GM13977 (cell line): Measurements from ENCODE around the gene ABTB2.
A peak's percentile ranks its signal among the peaks of the same experiment; 100 is the strongest.

Source experiments
- DNase-seq: peaks from one replicate; pipeline ENCODE4 v3.0.0; 2012; ENCODE audit warnings: low spot score
- in situ Hi-C: fragments of 300-500 bp; cut with MboI; formaldehyde crosslinking; loops from one replicate; pipeline ENCODE4 v1.12.0; 2022; ENCODE audit warnings: low sequenced_read_pairs, low pct_unique_long_range_greater_than_20kb, mixed read lengths, inconsistent platforms; ENCODE audit not compliant: unreplicated experiment
- TF ChIP-seq, protein P1 (sequence below): IDR thresholded peaks from 2 replicates; pipeline ENCODE4 v1.5.1; 2012; ENCODE audit warnings: mild to moderate bottlenecking, control low read depth; ENCODE audit not compliant: insufficient read depth; ENCODE audit errors: extremely low read depth, missing control alignments

The ABTB2 gene

DNA sequence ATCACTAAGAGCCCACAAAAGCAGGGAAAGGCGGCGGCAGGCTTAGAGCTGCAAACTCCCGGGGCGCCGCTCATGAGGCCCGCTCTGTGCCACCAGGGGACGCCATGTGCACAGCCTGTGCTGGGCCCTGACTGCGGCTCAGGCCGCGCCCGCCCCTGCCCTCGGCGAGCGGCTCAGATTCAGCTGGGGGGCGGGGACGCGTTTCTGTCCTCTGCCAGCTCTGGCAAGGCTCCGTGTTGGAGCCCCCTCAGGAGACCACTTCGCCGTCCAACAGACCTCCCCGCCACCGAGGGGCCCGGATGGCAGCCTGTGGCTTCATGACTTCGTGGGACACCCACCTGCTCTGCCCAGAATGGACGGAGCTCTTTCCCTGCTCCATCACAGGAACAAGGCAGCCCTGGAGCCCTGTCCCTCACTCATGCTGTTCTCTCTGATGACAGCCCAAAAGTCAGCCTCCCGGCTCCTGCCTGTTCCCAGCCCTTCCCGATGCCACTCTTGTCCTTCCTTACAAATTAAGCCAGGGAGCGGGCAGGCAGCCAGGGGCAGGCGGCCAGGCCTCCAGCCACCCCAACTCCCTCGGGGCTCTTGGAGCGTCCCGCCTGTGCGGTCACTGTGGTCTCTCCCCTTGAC is 183.3 kb downstream of the ABTB2 start:
- DNase-seq = peak; percentile 92
- in situ Hi-C loops = loop anchor here (10.0 to 25.0 kb wide), 2 partner anchors 180 to 288 kb away; partner anchors contain the start of gene ABTB2
- TF ChIP-seq, protein P1, sequence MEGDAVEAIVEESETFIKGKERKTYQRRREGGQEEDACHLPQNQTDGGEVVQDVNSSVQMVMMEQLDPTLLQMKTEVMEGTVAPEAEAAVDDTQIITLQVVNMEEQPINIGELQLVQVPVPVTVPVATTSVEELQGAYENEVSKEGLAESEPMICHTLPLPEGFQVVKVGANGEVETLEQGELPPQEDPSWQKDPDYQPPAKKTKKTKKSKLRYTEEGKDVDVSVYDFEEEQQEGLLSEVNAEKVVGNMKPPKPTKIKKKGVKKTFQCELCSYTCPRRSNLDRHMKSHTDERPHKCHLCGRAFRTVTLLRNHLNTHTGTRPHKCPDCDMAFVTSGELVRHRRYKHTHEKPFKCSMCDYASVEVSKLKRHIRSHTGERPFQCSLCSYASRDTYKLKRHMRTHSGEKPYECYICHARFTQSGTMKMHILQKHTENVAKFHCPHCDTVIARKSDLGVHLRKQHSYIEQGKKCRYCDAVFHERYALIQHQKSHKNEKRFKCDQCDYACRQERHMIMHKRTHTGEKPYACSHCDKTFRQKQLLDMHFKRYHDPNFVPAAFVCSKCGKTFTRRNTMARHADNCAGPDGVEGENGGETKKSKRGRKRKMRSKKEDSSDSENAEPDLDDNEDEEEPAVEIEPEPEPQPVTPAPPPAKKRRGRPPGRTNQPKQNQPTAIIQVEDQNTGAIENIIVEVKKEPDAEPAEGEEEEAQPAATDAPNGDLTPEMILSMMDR = peak; percentile 99

DNA sequence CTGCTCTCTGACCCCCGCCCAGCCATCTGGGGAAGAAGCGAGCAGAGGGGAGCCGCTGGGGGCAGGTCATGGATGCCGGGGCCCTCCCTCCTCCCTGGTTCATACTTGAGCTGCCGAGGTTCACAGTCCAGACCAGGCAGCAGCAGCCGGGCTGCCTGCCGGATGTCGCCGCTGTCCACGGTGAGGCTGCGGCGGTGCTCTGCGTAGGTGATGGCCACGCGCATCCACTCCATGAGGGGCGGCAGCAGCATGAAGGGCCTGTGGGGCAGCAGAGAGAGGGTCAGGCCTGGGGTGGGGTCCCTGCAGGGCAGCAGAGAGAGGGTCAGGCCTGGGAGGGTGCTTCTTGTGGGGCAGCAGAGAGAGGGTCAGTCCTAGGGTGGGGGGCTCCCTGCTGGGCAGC is 184.8 kb downstream of the ABTB2 start:
- TF ChIP-seq, protein P1 = no peak
- in situ Hi-C loops = loop anchor here (10.0 kb wide), 1 partner anchor 182 kb away; the partner anchor contains the start of gene ABTB2

DNA sequence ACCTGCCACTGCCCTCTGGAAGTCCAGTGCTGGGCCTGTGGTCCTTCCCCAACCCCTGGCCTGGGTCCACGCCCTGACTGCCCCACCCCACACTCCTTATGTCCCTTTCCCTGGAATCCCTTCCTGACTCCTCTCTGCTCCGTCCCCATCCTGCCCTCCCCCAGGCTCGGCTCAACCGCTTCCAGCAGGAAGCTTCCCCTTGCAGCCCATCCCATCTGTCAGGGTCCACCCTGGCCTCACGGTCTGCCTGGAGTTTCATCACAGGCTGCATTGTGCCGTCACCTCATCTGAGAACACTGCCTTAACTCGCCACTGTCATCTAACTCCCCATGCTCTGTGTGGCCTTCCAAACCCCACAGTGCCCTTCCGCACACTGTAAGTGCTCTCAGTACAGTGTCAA is 188.1 kb downstream of the ABTB2 start:
- DNase-seq = no peak
- TF ChIP-seq, protein P1 = no peak
- in situ Hi-C loops = loop anchor here (10.0 kb wide), 1 partner anchor 185 kb away; the partner anchor contains the start of gene ABTB2

More for the DNA sequence above, 184.8 kb downstream of the ABTB2 start:
- no peak for DNase-seq

DNA sequence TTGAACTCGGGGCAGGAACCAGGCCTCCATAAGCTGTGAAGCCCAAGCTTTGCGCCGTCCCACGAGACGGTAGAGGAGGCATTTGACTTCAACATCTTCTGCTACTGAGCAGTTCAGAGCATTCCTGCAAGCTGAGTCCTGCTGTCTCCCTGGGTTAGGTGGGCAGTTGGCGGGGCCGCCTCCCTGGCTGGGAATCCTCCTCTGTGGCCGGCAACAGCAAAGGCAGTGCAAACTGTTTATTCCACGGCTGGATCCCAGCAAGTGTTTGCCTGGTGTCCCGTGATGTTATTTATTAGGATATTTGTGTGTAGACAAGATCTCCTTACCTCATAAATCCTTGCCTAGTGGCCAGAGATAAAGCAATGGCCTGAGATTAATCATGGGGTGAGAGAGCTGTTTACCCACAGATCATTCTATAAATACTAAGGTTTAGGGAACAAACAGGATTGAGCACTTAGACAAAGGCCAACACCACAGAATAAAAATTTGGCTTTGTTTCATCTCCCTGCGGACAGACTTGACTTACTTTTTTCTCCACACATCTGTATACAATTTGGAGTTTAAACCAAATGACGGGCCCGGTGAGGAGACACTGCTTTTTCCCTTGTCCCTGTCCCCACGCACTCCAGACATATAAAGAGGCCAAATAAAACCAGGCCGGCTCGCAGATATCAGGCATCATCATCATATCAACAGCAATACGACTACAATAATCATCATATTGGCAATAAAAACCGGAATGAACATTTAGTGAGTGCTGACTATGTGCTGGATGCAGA is 189.0 kb downstream of the ABTB2 start:
- no peak for DNase-seq
- in situ Hi-C loops = no loop called here
- TF ChIP-seq, protein P1 = no peak

DNA sequence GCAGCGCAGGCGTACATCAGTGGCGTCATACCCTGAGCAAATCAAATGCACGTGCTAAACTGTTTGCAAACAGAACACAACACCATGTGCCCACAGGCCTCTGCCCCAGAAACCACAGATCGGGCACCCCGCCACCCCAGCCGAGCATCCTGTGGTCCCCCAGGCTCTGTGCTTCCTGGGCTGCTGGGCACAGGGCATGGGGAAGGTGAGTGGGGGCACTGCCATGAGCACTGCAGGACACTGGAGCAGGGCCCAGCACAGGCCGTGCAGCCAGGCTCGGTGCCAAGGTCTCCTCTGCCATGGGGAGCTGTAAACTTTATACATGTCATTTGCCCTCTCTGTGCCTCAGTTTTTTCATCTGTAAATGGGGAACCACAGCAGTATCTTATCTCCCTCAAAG is 189.8 kb downstream of the ABTB2 start:
- DNase-seq = no peak
- TF ChIP-seq, protein P1 = no peak
- in situ Hi-C loops = no loop called here

DNA sequence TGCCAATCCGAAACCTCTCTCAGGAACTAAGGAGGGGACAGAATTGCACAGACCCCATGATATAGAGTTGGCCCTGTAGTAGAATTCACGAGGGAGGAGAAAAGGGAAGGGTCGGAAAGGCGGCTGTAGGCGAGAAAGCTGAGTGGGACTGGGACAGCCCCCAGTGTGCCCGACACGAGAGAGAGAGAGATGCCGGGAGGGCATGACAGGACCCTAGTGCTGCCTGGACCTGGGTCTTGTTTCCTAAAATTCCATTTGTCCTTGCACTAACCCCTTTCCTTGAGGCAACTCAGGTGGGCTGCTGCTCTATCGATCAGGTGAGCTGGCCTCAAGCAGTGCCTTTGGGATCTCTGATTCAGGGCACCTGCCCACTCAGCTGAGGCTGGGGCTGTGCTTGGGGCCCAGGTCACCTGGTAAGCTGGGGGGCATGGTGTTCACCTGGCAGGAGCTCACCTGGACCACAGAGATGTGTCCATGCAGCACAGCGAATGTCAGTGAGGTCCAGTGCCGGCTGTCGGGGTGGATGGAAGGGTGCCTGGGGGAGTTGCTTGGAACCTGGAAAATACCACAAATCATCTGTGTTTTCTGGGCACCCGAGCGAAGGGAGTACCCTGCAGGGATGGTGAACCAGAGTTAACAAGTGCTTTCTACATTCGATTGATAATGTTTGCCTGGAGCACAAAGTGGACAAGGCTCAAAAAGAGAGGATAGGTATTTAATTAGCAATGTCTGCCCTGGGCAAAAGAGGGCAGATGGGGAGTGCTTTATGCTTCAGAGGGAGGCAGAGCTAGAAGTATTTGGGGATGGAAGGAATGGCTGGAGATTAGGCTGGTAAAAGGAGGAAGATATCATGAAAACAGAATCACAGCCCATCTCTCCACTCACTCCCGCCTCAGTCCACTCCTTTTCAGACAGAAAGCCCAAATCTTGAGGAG is 190.7 kb downstream of the ABTB2 start:
- TF ChIP-seq, protein P1 = no peak
- no peak for DNase-seq
- in situ Hi-C loops = no loop called here
